HepG2 (cell line): Measurements from ENCODE around the gene TNRC18. TPM values are rescaled to one million over a fixed set of nuclear protein-coding genes. Genes with fewer than 3 reads are reported as not detected.
A peak's percentile ranks its signal among the peaks of the same experiment; 100 is the strongest.

ENCODE experiments used
- EEA1 ChIP-seq: sonication (generic); formaldehyde crosslinking; IDR thresholded peaks from 2 replicates; pipeline ENCODE4 v1.5.1; 2020; ENCODE audit warnings: mild to moderate bottlenecking, missing genetic modification reagents, borderline replicate concordance
- KAT2B ChIP-seq: fragments of 150-350 bp; IDR thresholded peaks from 2 replicates; pipeline ENCODE4 v1.6.1; 2014; ENCODE audit warnings: low read depth, low read length, borderline replicate concordance
- KMT2B ChIP-seq: IDR thresholded peaks from 2 replicates; pipeline ENCODE4 v1.6.1; 2016; ENCODE audit warnings: missing genetic modification reagents, missing compliant biosample characterization
- NR2F1 ChIP-seq, 2 experiments: fragments of 450-650 bp in 1 of 2; formaldehyde crosslinking in 1 of 2; IDR thresholded peaks; 2 replicates each; pipeline versions ENCODE4 v1.5.0 to v1.6.1; 2016 to 2020; ENCODE audit warnings: mild to moderate bottlenecking in 1 of 2, missing compliant biosample characterization in 1 of 2, missing genetic modification reagents in 1 of 2, moderate library complexity in 1 of 2
- RBM22 ChIP-seq: fragments of 200-400 bp; formaldehyde crosslinking; optimal IDR thresholded peaks from 2 replicates; pipeline ENCODE3; 2017; ENCODE audit warnings: mild to moderate bottlenecking, low read length, moderate library complexity
- TCF7 ChIP-seq: sonication (generic); IDR thresholded peaks from 2 replicates; pipeline ENCODE4 v1.6.1; 2016; ENCODE audit warnings: antibody characterized with exemption, low read depth
- ZFAT ChIP-seq: sonication (generic); formaldehyde crosslinking; conservative IDR thresholded peaks from 2 replicates; pipeline ENCODE4 v1.8.1; 2023; ENCODE audit warnings: missing genetic modification reagents, inconsistent platforms
- ZNF12 ChIP-seq: sonication (generic); formaldehyde crosslinking; IDR thresholded peaks from 2 replicates; pipeline ENCODE4 v1.5.0; 2020; ENCODE audit warnings: missing genetic modification reagents
- ZNF180 ChIP-seq: sonication (generic); formaldehyde crosslinking; IDR thresholded peaks from 2 replicates; pipeline ENCODE4 v1.4.0; 2020; ENCODE audit warnings: low read depth, missing genetic modification reagents, borderline replicate concordance
- ZNF232 ChIP-seq: sonication (generic); formaldehyde crosslinking; IDR thresholded peaks from 2 replicates; pipeline ENCODE4 v1.4.0; 2020; ENCODE audit warnings: missing genetic modification reagents, borderline replicate concordance
- ZNF234 ChIP-seq: sonication (generic); formaldehyde crosslinking; conservative IDR thresholded peaks from 2 replicates; pipeline ENCODE4 v1.5.1; 2020; ENCODE audit warnings: mild to moderate bottlenecking, missing genetic modification reagents
- ZNF570 ChIP-seq: sonication (generic); formaldehyde crosslinking; IDR thresholded peaks from 2 replicates; pipeline ENCODE4 v1.4.0; 2020; ENCODE audit warnings: mild to moderate bottlenecking, missing genetic modification reagents, borderline replicate concordance
- ZNF670 ChIP-seq: sonication (generic); formaldehyde crosslinking; IDR thresholded peaks from 2 replicates; pipeline ENCODE4 v1.8.0; 2022; ENCODE audit warnings: mild to moderate bottlenecking, missing genetic modification reagents, borderline replicate concordance
- ZNF674 ChIP-seq: sonication (generic); formaldehyde crosslinking; IDR thresholded peaks from 2 replicates; pipeline ENCODE4 v1.5.0; 2020; ENCODE audit warnings: low read depth, mild to moderate bottlenecking, missing genetic modification reagents
- ZNF766 ChIP-seq: sonication (generic); formaldehyde crosslinking; IDR thresholded peaks from 2 replicates; pipeline ENCODE4 v1.5.0; 2020; ENCODE audit warnings: missing genetic modification reagents, borderline replicate concordance
- ZNF768 ChIP-seq: sonication (generic); formaldehyde crosslinking; IDR thresholded peaks from 2 replicates; pipeline ENCODE4 v1.4.0; 2020; ENCODE audit warnings: missing genetic modification reagents
- ZSCAN20 ChIP-seq: sonication (generic); formaldehyde crosslinking; IDR thresholded peaks from 2 replicates; pipeline ENCODE4 v1.4.0; 2020; ENCODE audit warnings: missing genetic modification reagents, mild to moderate bottlenecking, borderline replicate concordance
- polyA plus RNA-seq, 8 experiments: library from polyadenylated mRNA; depleted of rRNA in 3 of 8; stranded (reverse) in 7 of 8; unstranded in 1 of 8; fragments of >200 nt; fragmentation: Illumina TruSeq in 4 of 8; extraction: Trizol in 4 of 8; gene quantifications; 2 replicates each; pipeline versions ENCODE4 v1.2.1 to v1.2.3, GENCODE V29; 2011 to 2016; ENCODE audit warnings: low read depth in 4 of 8, missing spikeins in 1 of 8, mixed read lengths in 1 of 8; ENCODE audit not compliant: insufficient read depth in 1 of 8
- total RNA-seq, 5 experiments: library from RNA; depleted of rRNA; stranded (reverse); fragments of >200 nt; fragmentation: Illumina TruSeq; extraction: Trizol; gene quantifications; 2 replicates each; pipeline ENCODE4 v1.2.3, GENCODE V29; 2016; ENCODE audit warnings: low read depth in 1 of 5
- TF ChIP-seq, protein P1 (sequence below): sonication (generic); formaldehyde crosslinking; IDR thresholded peaks from 2 replicates; pipeline ENCODE4 v1.8.0; 2023; ENCODE audit warnings: mild to moderate bottlenecking, missing genetic modification reagents
- TF ChIP-seq, protein P2 (sequence below): IDR thresholded peaks from 2 replicates; pipeline ENCODE4 v1.6.1; 2012; ENCODE audit warnings: inconsistent platforms
- TF ChIP-seq, protein P3 (sequence below), 2 experiments: IDR thresholded peaks; 2 replicates each; pipeline ENCODE4 v1.6.1; 2011 to 2012; ENCODE audit warnings: low read length in 2 of 2, borderline replicate concordance in 1 of 2, low read depth in 1 of 2, mild to moderate bottlenecking in 1 of 2, moderate library complexity in 1 of 2
- TF ChIP-seq, protein P4 (sequence below): IDR thresholded peaks from 2 replicates; pipeline ENCODE4 v1.6.1; 2016; ENCODE audit warnings: mild to moderate bottlenecking, missing biosample characterization, missing genetic modification reagents
- TF ChIP-seq, protein P5 (sequence below): sonication (generic); formaldehyde crosslinking; conservative IDR thresholded peaks from 2 replicates; pipeline ENCODE4 v1.4.0; 2020; ENCODE audit warnings: missing genetic modification reagents
- TF ChIP-seq, protein P6 (sequence below): sonication (generic); formaldehyde crosslinking; IDR thresholded peaks from 2 replicates; pipeline ENCODE4 v1.5.0; 2020; ENCODE audit warnings: missing genetic modification reagents, mild to moderate bottlenecking, borderline replicate concordance

TNRC18 gene
- total and polyA plus RNA-seq, 2 of the 13 experiments (the other 11 are each of a cell fraction or from before 2014, with no cell fraction given) = 11.7 to 17.4 TPM

DNA sequence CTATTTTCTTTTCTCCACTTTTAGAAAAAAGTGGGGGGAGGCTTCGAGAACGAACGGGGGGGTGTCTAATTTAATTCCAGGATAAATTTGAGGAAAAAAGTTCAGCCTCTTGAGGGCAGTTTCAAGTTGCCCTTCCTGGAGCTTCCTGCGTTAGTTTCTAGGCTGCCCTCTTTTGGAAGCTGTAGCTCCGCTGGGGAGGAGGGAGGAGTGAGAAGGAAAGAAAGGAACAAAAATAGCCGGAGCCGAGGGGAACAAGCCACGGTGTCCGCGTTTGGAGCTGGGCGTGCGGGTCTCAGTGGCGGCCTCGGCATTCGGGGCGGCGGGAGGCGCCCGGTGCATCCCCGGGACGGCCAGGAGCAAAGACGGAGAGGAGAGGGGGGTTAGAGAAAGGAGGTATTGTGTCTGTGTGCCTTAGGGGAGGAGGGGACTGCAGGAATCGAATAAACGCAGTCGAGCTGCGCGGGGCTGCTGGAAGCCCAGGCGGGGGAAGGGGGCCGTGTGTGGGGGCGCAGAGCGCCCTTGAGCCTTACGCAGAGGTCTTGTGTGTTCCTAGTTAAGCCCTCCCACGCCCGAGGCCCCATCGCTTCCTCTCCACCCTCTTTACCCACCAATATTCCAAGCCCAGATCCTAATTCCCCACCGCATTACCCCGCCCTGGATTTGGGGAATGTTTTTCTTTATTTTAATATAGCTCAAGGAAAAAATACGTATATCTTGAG lies 2.0 kb upstream of the TNRC18 start (continued):
- TF ChIP-seq ZNF180 (CRISPR knock-in tag) (no peak), KMT2B (CRISPR knock-in tag) (0 out of 2 replicates have a peak, but pooled peaks have one; percentile 35), KAT2B (no peak), ZNF674 (CRISPR knock-in tag) (no peak), ZSCAN20 (no peak), ZNF670 (CRISPR knock-in tag) (no peak), NR2F1 (CRISPR knock-in tag; IDR thresholded peaks at IDR 0.05) (no peak), RBM22 (no peak), ZFAT (CRISPR knock-in tag) (no peak), EEA1 (no peak), TCF7 (no peak), ZNF570 (no peak), ZNF12 (CRISPR knock-in tag) (no peak), ZNF232 (no peak), ZNF768 (CRISPR knock-in tag) (no peak), ZNF234 (CRISPR knock-in tag) (no peak), ZNF766 (CRISPR knock-in tag) (no peak)
- TF ChIP-seq, protein P1, sequence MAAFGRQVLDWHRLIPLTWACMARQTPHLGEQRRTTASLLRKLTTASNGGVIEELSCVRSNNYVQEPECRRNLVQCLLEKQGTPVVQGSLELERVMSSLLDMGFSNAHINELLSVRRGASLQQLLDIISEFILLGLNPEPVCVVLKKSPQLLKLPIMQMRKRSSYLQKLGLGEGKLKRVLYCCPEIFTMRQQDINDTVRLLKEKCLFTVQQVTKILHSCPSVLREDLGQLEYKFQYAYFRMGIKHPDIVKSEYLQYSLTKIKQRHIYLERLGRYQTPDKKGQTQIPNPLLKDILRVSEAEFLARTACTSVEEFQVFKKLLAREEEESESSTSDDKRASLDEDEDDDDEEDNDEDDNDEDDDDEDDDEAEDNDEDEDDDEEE (CRISPR knock-in tag) = 0 out of 2 replicates have a peak, but pooled peaks have one; percentile 57
- TF ChIP-seq, protein P2, sequence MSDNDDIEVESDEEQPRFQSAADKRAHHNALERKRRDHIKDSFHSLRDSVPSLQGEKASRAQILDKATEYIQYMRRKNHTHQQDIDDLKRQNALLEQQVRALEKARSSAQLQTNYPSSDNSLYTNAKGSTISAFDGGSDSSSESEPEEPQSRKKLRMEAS = no peak
- TF ChIP-seq, protein P3, sequence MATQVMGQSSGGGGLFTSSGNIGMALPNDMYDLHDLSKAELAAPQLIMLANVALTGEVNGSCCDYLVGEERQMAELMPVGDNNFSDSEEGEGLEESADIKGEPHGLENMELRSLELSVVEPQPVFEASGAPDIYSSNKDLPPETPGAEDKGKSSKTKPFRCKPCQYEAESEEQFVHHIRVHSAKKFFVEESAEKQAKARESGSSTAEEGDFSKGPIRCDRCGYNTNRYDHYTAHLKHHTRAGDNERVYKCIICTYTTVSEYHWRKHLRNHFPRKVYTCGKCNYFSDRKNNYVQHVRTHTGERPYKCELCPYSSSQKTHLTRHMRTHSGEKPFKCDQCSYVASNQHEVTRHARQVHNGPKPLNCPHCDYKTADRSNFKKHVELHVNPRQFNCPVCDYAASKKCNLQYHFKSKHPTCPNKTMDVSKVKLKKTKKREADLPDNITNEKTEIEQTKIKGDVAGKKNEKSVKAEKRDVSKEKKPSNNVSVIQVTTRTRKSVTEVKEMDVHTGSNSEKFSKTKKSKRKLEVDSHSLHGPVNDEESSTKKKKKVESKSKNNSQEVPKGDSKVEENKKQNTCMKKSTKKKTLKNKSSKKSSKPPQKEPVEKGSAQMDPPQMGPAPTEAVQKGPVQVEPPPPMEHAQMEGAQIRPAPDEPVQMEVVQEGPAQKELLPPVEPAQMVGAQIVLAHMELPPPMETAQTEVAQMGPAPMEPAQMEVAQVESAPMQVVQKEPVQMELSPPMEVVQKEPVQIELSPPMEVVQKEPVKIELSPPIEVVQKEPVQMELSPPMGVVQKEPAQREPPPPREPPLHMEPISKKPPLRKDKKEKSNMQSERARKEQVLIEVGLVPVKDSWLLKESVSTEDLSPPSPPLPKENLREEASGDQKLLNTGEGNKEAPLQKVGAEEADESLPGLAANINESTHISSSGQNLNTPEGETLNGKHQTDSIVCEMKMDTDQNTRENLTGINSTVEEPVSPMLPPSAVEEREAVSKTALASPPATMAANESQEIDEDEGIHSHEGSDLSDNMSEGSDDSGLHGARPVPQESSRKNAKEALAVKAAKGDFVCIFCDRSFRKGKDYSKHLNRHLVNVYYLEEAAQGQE (IDR thresholded peaks at IDR 0.05; ENCODE audit: borderline replicate concordance in 1 of 2, low read depth in 1 of 2, low read length in 2 of 2) = peak in 1 of 2 experiments; percentile 73; a peak in 2 of 4 replicates
- TF ChIP-seq, protein P4, sequence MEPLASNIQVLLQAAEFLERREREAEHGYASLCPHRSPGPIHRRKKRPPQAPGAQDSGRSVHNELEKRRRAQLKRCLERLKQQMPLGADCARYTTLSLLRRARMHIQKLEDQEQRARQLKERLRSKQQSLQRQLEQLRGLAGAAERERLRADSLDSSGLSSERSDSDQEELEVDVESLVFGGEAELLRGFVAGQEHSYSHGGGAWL (CRISPR knock-in tag) = no peak
- TF ChIP-seq, protein P5, sequence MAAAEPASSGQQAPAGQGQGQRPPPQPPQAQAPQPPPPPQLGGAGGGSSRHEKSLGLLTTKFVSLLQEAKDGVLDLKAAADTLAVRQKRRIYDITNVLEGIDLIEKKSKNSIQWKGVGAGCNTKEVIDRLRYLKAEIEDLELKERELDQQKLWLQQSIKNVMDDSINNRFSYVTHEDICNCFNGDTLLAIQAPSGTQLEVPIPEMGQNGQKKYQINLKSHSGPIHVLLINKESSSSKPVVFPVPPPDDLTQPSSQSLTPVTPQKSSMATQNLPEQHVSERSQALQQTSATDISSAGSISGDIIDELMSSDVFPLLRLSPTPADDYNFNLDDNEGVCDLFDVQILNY (CRISPR knock-in tag) = no peak
- TF ChIP-seq, protein P6, sequence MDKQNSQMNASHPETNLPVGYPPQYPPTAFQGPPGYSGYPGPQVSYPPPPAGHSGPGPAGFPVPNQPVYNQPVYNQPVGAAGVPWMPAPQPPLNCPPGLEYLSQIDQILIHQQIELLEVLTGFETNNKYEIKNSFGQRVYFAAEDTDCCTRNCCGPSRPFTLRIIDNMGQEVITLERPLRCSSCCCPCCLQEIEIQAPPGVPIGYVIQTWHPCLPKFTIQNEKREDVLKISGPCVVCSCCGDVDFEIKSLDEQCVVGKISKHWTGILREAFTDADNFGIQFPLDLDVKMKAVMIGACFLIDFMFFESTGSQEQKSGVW (CRISPR knock-in tag) = no peak
